HG03280 (cell line): Measurements from ENCODE around the gene CPEB2.
"Not testable (repeated sequence)": the region's sequence is repeated elsewhere in the genome, so short reads cannot be mapped to it uniquely, and the experiment has no call there.

Experiments used
- ATAC-seq: cut with Tn5 transposase; IDR thresholded peaks from one replicate; pipeline ENCODE4 v1.9.1; 2021; ENCODE audit warnings: mild to moderate bottlenecking, moderate library complexity; ENCODE audit not compliant: unreplicated experiment

CPEB2 gene

GRCh38 chr4:15043226-15043625 is 40.9 kb downstream of the CPEB2 start:
- no peak for ATAC-seq

DNA sequence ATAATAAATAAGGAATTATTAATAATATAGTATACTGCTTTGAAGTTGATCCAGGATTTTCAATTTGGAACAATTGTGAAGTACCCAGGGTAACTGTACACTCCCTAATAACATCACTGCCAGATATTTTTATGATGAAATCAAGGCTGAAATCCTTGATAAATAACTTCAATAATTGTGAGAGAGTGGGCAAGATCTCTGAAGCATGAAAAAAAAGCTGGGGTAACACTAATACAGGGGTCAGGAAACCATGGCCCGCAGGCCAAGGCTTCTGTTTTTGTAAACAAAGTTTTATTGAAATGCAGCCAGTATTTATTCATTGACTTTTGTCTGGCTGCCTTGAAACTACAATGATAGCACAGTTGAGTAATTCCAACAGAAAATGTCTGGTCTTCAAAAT is 41.6 kb downstream of the CPEB2 start:
- ATAC-seq = no peak

DNA sequence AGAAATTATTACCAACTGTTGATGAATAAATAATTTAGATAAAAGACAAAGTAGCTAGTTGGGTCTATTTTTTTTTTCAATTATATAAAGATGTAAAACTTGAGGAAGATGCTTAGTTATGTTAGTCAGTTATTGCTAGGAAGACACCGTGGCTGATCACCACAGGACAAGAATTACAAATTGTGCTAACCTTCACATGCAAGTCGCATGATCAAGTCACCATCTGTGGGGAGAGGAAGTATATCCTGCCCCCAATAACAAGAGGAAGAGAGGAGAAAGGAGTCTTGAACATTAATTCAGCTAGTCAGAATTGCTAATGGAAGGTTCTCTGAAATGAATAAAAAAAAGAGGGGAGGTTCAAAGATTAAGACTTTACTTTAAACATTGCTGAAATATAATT is 52.3 kb downstream of the CPEB2 start:
- no peak for ATAC-seq

DNA sequence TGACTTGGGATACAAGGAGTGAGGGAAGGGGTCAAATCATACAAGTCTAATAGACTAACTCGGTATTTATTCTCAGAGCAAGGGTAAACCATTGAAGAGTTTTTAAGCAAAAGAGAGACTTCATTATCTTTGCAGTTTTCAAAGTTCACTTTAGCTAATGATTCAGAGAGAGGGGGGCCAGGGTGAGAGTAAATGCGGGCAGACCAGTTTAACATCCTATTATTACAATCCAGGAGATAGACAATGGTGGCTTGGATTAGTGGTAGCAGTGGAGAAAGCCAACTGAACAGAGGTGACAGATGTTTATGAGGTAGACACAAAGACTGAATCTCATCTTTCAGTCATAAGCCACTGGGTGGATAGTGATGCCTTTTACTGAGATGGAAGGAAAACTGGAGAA is 57.9 kb downstream of the CPEB2 start:
- ATAC-seq = no peak

- no peak for ATAC-seq
Observed at GRCh38 chr4:15063341-15063740, 61.1 kb downstream of the CPEB2 start.

DNA sequence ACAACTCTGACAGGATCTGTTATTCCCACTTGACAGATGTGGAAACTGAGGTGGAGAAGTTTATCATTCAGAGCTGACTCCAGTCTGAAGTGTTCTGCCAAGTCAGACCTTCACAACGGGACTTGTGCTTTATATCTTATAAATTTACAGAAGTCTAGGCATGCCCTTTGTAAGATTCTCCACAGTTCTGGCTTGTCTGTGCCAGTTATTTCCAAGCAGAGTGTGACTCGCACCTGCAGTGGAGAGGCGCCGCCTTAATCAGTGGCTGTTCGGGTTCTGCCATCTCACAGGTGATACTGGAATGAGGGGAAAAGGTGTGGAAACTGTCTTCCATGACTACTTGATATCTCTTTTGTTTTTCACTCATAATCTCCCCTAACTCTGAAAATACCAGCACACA is 63.2 kb downstream of the CPEB2 start:
- ATAC-seq = no peak

DNA sequence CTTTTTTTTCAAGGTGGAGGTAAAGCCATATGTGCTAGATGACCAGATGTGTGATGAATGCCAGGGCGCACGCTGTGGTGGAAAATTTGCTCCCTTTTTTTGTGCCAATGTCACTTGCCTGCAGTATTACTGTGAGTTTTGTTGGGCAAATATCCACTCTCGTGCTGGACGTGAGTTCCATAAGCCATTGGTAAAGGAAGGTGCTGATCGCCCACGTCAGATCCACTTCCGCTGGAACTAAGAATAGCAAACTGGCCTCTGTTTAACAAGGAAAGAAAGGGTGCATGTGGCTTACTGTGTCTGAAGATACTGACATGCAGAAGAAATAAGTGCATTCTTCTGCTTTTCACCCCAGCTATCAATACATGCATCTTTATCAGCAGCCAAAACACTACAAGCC is 63.9 kb downstream of the CPEB2 start:
- no peak for ATAC-seq

- no peak for ATAC-seq
Observed at GRCh38 chr4:15068298-15068697, 66.0 kb downstream of the CPEB2 start.

- ATAC-seq = no peak
Observed at GRCh38 chr4:15075875-15076274, 73.6 kb downstream of the CPEB2 start.

- no peak for ATAC-seq
Observed at GRCh38 chr4:15077969-15078368, 75.7 kb downstream of the CPEB2 start.

DNA sequence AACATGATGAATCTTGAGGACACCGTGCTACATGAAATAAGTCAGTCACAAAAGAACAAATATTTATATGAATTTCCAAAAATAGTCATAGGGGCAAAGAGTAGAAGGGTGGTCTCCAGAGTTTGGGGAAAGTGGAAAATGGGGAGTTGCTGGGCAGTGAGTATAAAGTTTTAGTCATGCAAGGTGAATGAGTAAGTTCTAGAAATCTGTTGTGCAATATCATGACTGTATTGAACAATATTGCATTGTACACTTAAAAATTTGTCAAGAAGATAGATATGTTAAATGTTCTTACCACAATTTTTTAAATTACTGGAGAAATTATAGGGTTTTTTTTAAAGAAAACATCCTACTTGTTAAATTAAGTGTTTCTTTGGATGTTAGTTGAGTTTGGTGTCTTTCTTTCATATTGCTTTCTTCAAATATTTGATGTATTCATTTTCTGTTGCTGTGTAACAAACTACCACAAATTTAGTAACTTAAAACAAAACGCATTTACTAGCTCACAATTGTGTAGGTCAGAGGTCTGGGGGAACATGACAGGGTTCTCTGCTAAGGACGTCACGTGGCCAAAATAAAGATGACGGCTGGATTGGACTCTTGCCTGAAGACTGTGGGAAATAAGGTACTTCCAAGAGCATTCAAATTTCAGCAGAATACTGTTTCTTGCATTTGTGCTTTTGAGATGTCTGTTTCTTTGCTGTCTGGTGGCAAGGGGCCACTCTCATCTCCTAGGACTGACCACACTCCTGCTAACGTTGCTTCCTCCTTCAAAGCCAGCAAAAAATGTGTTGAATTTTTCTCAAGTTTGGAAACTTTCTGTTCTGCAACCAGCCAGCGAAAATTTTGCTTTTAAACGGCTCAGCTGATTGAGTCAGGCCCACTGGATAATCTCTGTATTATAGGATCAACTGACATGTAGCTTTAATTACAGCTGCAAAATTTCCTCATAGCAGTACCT is 76.7 kb downstream of the CPEB2 start:
- no peak for ATAC-seq

GRCh38 chr4:15084780-15085179 is 82.5 kb downstream of the CPEB2 start:
- no peak for ATAC-seq

DNA sequence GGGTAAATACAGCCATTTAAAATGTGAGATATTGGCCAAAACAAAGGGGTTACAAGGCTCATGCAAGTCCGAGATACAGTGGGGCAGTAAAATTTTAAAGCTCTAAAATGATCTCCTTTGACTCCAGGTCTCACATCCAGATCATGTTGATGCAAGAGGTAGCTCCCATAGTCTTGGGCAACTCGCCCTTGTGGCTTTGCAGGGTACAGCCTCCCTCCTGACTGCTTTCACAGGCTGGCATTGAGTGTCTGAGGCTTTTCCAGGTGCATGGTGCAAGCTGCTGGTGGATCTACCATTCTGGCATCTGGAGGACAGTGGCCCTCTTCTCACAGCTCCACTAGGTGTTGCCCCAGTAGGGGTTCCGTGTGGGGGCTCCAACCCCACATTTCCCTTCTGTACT is 83.5 kb downstream of the CPEB2 start:
- not testable (repeated sequence) for ATAC-seq

- ATAC-seq = not testable (repeated sequence)
Observed at GRCh38 chr4:15086259-15086658, 84.0 kb downstream of the CPEB2 start.

GRCh38 chr4:15088394-15089035 is 86.2 kb downstream of the CPEB2 start:
- no peak for ATAC-seq

DNA sequence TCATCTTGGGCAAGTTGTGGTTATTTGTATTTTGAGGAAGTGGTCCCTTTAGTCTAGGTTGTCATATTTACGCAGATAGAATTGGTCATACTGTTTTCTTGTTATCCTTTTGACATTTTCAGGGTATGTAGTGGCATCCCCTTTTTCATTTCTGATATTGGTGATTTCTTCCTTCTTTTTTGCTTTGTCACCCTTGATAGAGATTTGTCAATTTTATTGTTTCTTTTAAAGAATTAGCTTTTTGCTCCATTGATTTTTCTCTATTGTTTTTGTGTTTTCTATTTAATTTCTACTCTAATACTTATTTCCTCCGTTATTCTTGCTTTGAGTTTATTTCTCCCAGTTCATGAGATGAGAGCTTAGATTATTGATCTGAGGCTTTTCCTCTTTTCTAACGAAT is 87.7 kb downstream of the CPEB2 start:
- no peak for ATAC-seq

DNA sequence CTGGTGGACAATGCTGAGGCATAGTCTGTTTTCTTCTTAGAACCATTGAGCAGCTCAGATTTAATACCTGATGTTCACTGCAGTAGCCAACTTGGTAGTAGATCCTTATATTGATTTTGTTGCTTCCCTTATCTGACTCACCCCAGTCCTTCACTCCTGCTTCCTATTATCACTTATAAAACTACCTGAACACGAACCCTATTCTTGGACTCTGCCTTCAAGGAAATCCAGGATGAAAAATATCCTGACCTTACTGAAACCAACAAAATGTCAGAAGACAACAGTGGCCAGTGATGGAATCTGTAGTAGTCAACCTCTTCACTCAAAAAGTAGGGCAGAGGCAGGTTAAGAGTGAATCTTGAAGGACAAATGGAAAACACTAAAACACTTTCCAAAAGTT is 98.1 kb downstream of the CPEB2 start:
- no peak for ATAC-seq

- no peak for ATAC-seq
Observed at GRCh38 chr4:15100994-15101695, 98.9 kb downstream of the CPEB2 start.

DNA sequence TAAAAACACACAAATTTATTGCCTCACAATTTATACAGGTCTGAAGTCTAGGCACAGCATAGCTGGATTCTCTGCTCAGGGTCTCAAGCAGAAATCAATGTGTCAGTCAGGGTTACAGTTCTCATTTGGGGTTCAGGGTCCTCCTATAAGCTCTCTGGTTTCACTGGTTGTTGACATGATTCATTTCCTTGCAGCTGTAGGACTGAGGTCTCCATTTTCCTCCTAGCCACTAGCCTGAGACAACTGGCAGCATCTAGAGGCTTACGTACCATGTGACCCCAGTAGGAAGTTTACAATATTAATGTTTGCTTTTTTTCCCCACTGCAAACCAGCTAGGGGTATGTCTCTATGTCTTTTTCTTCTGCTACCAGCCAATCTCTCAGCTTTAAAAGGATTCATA is 102.5 kb downstream of the CPEB2 start:
- no peak for ATAC-seq

DNA sequence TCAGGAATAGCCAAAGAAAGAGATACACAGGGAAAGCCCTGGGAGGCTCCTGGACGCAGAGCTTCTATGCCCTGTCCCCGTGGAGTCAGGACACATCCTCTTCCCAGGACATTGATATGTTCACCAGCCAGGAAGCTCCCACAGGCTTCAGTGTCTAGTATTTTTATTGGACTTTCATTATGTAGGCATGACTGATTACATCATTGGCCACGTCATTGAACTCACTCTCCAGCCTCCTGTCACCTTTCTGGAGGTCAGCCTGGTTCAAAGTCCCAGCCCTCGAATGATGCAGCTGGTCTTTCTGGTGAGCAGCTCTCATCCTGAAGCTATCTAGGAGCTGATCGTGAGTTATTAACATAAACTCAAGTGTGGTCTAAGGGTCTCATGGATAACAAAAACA is 104.1 kb downstream of the CPEB2 start:
- no peak for ATAC-seq

- no peak for ATAC-seq
Observed at GRCh38 chr4:15109600-15109999, 107.3 kb downstream of the CPEB2 start.

- ATAC-seq = no peak
Observed at GRCh38 chr4:15110120-15110571, 107.9 kb downstream of the CPEB2 start.
